GM03348 (cell line): ENCODE data around the gene NLRP12.
A peak's percentile ranks its signal among the peaks of the same experiment; 100 is the strongest.
"Not testable (repeated sequence)": the region's sequence is repeated elsewhere in the genome, so short reads cannot be mapped to it uniquely, and the experiment has no call there.

Experiments
- DNase-seq: peaks from one replicate; pipeline ENCODE4 v3.0.0; 2012; ENCODE audit warnings: low spot score

Gene NLRP12

GRCh38 chr19:53824134-53824611 is at the start of gene NLRP12:
NLRP12 (minus strand) TSS chr19:53824314; CDS start chr19:53824174, 140 bp downstream.
- DNase-seq, result no peak

GRCh38 chr19:53872762-53873161 is 48.6 kb upstream of the NLRP12 start:
- DNase-seq, result no peak

GRCh38 chr19:53871454-53871853 is 47.3 kb upstream of the NLRP12 start:
- DNase-seq, result peak; percentile 1

- peak; percentile 4 for DNase-seq
These were observed 46.4 kb upstream of the NLRP12 start for GRCh38 chr19:53870485-53870844.

GRCh38 chr19:53869805-53870484 is 45.8 kb upstream of the NLRP12 start:
- not testable (repeated sequence) for DNase-seq

GRCh38 chr19:53868892-53869804 is 45.0 kb upstream of the NLRP12 start:
- DNase-seq, result peak; percentile 93

GRCh38 chr19:53868091-53868891 is 44.2 kb upstream of the NLRP12 start:
- DNase-seq, result peak; percentile 87

GRCh38 chr19:53867225-53868090 is 43.3 kb upstream of the NLRP12 start, which contains the start of gene MYADM:
MYADM (plus strand) TSS chr19:53867883; CDS start chr19:53873530, 5,647 bp downstream.
- peak; percentile 99 for DNase-seq

GRCh38 chr19:53866865-53867224 is 42.7 kb upstream of the NLRP12 start:
- DNase-seq, result no peak

- peak; percentile 90 for DNase-seq
These were observed 42.1 kb upstream of the NLRP12 start for GRCh38 chr19:53865918-53866864.

GRCh38 chr19:53865523-53865917 is 41.4 kb upstream of the NLRP12 start:
- no peak for DNase-seq

GRCh38 chr19:53864308-53864836 is 40.3 kb upstream of the NLRP12 start:
- no peak for DNase-seq

GRCh38 chr19:53853707-53854106 is 29.6 kb upstream of the NLRP12 start:
- no peak for DNase-seq

- peak; percentile 69 for DNase-seq
These were observed 25.1 kb upstream of the NLRP12 start for GRCh38 chr19:53849237-53849676.

- no peak for DNase-seq
These were observed 23.4 kb upstream of the NLRP12 start for GRCh38 chr19:53847555-53847954.

GRCh38 chr19:53844849-53845246 is 20.7 kb upstream of the NLRP12 start:
- DNase-seq, result no peak

- DNase-seq, result not testable (repeated sequence)
These were observed 16.8 kb upstream of the NLRP12 start for GRCh38 chr19:53840914-53841313.

GRCh38 chr19:53840241-53840640 is 16.1 kb upstream of the NLRP12 start:
- DNase-seq, result not testable (repeated sequence)

GRCh38 chr19:53838446-53838845 is 14.3 kb upstream of the NLRP12 start:
- not testable (repeated sequence) for DNase-seq

- not testable (repeated sequence) for DNase-seq
These were observed 8.7 kb upstream of the NLRP12 start for GRCh38 chr19:53832861-53833260.
